Tibial nerve (tissue), 4 donors: ENCODE results near the gene SLC44A2. TPM values are rescaled to one million over a fixed set of nuclear protein-coding genes. Genes with fewer than 3 reads are reported as not detected.

Experiments
- DNase-seq, 2 donors: peaks; one replicate each; pipeline ENCODE4 v3.0.0-alpha.2; 2019; ENCODE audit warnings: low spot score in 2 of 2
- H3K27ac ChIP-seq, 4 donors: fragments of 200-600 bp; sonication (generic) in 3 of 4; one replicate each; pipeline ENCODE4 v1.5.1; 2017 to 2019; ENCODE audit warnings: mild to moderate bottlenecking in 1 of 4
- H3K27me3 ChIP-seq, 2 donors: fragments of 200-600 bp; sonication (generic) in 1 of 2; one replicate each; pipeline versions ENCODE4 v1.5.1 to v1.6.0; 2017 to 2019
- H3K36me3 ChIP-seq, 3 donors: fragments of 200-600 bp; sonication (generic); one replicate each; pipeline ENCODE4 v1.5.1; 2018 to 2019
- H3K4me1 ChIP-seq, 4 donors: fragments of 200-600 bp; sonication (generic) in 3 of 4; one replicate each; pipeline ENCODE4 v1.5.1; 2017 to 2019
- H3K4me3 ChIP-seq, 4 donors: fragments of 200-600 bp; sonication (generic) in 3 of 4; one replicate each; pipeline ENCODE4 v1.5.1; 2017 to 2019; ENCODE audit warnings: mild to moderate bottlenecking in 1 of 4, moderate library complexity in 1 of 4
- H3K9me3 ChIP-seq, 4 donors: fragments of 200-600 bp; sonication (generic) in 3 of 4; one replicate each; pipeline ENCODE4 v1.5.1; 2017 to 2019
- CTCF ChIP-seq, 5 experiments: fragments of 200-600 bp in 3 of 5; fragments of 450-650 bp in 2 of 5; sonication (generic) in 3 of 5; IDR thresholded peaks; one replicate each; pipeline ENCODE4 v1.5.1; 2016 to 2019; ENCODE audit warnings: antibody characterized with exemption in 5 of 5, mild to moderate bottlenecking in 3 of 5, moderate library complexity in 2 of 5
- EP300 ChIP-seq, 2 donors: sonication (generic); formaldehyde crosslinking; IDR thresholded peaks; one replicate each; pipeline ENCODE4 v1.6.1; 2017; ENCODE audit warnings: antibody characterized with exemption in 2 of 2, mild to moderate bottlenecking in 1 of 2
- POLR2A ChIP-seq, 2 donors: fragments of 450-650 bp; IDR thresholded peaks; one replicate each; pipeline ENCODE4 v1.6.1; 2017; ENCODE audit warnings: antibody characterized with exemption in 2 of 2, mild to moderate bottlenecking in 2 of 2, moderate library complexity in 2 of 2
- WGBS, 2 donors: methylation state at CpG; one replicate each; pipeline ENCODE4 v1.1.5; 2018; 5-methylcytosine and 5-hydroxymethylcytosine counted together
- total RNA-seq, 4 donors: library from RNA; depleted of rRNA; stranded (reverse); fragments of >200 nt; gene quantifications; one replicate each; pipeline ENCODE4 v1.1.0, GENCODE V29; 2016

Gene SLC44A2
- total RNA-seq, 4 donors from 2014 or later, result 104 to 193 (median 132) TPM

DNA sequence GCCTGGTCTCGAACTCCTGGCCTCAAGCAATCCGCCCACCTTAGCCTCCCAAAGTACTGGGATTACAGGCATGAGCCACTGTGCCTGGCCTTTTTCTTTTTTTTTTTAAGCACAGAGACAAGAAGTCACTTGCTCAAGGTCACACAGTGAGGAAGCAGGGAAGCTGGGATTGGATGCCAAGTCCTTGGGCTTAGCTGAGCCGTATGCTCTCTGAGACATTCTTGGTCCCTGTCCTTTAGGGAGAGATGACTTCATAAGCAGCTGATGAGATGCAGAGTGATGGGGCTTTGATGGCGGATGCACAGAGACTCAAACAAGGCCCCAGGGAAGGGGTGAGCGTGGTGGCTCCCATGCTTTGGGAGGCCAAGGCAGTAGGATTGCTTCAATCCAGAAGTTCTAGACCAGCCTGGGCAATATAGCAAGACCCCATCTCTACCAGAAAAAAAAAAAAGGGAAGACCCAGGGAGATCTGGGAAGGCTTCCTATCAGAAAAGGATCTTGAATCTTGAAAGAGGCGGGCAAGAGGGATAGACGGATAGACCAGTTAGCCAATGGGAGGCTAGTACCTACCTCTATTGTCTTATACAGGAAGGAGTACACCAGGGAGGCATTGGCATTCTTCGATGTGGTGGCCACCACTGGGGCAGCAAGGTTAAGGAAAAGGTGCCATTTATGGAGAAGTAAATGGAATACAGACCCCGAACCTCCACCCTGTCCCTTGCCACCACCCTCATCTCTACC, 42.1 kb upstream of the SLC44A2 start:
- no peak overlapping the region for H3K4me3 ChIP-seq
- H3K27me3 ChIP-seq, result peaks cover 0 to 11% of the 10 kb centered on the region in 2 donors
- DNase-seq, result no peak
- TF ChIP-seq EP300 (IDR thresholded peaks at IDR 0.05) (no peak), CTCF (IDR thresholded peaks at IDR 0.05) (no peak), POLR2A (IDR thresholded peaks at IDR 0.05) (no peak)
- H3K36me3 ChIP-seq, result no peaks in the 10 kb centered on the region
- 83 to 96% methylated on average over 8 to 9 of the region's 9 CpGs for WGBS, 2 donors
- no peak overlapping the region for H3K27ac ChIP-seq
- H3K4me1 ChIP-seq, result peaks cover 0 to 12% (median 0%) of the 10 kb centered on the region in 4 donors
- no peaks in the 10 kb centered on the region for H3K9me3 ChIP-seq

DNA sequence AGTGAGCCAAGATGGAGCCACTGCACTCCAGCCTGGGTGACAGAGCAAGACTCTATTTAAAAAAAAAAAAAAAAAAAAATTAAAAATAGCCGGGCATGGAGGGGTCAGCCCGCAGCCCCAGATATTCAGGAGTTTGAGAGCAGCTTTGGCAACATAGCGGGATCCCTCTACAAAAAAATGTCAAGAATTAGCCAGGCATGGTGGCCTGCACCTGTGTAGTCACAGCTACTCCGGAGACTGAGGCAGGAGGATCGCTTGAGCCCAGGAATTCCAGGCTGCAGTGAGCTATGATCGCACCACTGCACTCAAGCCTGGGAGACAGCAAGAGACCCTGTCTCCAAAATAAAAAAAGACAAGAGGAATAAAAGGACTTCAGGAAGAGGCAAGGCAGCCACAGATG, 39.0 kb upstream of the SLC44A2 start:
- H3K36me3 ChIP-seq, result no peaks in the 10 kb centered on the region
- peaks cover 0 to 18% of the 10 kb centered on the region in 2 donors for H3K27me3 ChIP-seq
- DNase-seq, result no peak
- H3K9me3 ChIP-seq, result no peaks in the 10 kb centered on the region
- H3K4me3 ChIP-seq, result no peak overlapping the region
- TF ChIP-seq CTCF (IDR thresholded peaks at IDR 0.05), result no peak
- peaks cover 0 to 8% (median 0%) of the 10 kb centered on the region in 4 donors for H3K4me1 ChIP-seq
- 79 to 81% methylated on average over 6 of the region's 6 CpGs for WGBS, 2 donors
- H3K27ac ChIP-seq, result no peak overlapping the region

DNA sequence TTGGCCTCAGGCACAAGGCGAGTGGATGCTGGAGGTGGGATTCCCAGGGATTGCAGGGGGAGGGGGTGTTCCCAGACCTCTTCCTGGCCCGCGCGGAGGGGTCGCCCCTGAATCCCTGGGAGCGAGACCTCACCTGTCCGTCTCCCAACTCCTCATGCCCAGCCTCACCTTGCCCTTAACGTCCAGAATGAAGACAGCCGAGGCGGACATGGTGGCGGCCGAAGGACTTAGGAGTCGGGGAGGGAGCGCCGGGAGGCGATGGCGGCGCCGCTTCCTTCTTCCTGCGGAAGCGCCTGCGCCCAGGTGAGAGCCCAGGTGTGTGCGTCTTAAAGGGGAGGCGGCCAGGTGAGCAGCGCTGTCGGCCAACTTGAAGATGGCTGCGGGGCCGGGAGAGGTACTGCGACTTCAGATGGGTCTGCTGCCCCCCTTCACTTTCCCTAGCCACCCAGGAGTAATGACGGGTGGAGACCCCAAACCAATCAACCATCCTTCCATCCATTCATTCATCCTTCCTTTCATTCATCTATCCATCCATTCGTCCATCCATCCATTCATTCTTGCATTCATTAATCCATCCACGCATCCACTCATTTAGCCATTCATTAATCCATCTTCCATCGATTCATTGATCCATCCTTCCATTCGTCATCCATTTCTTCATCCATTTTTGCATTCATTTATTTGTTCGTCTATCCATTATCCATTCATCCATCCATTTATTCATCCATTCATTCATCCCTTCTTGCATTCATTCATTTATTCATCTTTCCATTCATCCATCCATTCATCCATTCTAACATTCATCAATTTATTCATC, 38.1 kb upstream of the SLC44A2 start, which contains the start of gene AP1M2:
Gene AP1M2, minus strand, starts transcription at position 291 of the 817 bp plus-strand sequence. Its CDS starts 81 bp downstream, at position 210.
- peaks cover 0 to 12% (median 0%) of the 10 kb centered on the region in 4 donors for H3K4me1 ChIP-seq
- peak within 1 kb of the TSS in 1 of 4 donors; percentile 25 for H3K4me3 ChIP-seq
- H3K9me3 ChIP-seq, result no peaks in the 10 kb centered on the region
- H3K27ac ChIP-seq, result no peak within 1 kb of the TSS
- TF ChIP-seq EP300 (IDR thresholded peaks at IDR 0.05) (no peak), CTCF (IDR thresholded peaks at IDR 0.05) (no peak), POLR2A (IDR thresholded peaks at IDR 0.05) (no peak)
- no peak for DNase-seq
- H3K27me3 ChIP-seq, result peaks cover 0 to 18% of the 10 kb centered on the region in 2 donors
- H3K36me3 ChIP-seq, result no peaks in the 10 kb centered on the region
- 17 to 24% methylated on average over 30 to 34 of the region's 35 CpGs for WGBS, 2 donors

GRCh38 chr19:10587839-10588150, 37.6 kb upstream of the SLC44A2 start:
- H3K27me3 ChIP-seq, result peaks cover 0 to 18% of the 10 kb centered on the region in 2 donors
- WGBS, 2 donors, result 69 to 70% methylated on average over 2 of the region's 2 CpGs

More at GRCh38 chr19:10587839-10588150, 37.6 kb upstream of the SLC44A2 start:
- Histone ChIP-seq H3K4me3 (no peak overlapping the region), H3K36me3 (no peaks in the 10 kb centered on the region), H3K9me3 (no peaks in the 10 kb centered on the region), H3K27ac (no peak overlapping the region), H3K4me1 (peaks cover 0 to 16% (median 0%) of the 10 kb centered on the region in 4 donors)
- DNase-seq, result no peak
- no peak for TF ChIP-seq POLR2A (IDR thresholded peaks at IDR 0.05)
- TF ChIP-seq CTCF (IDR thresholded peaks at IDR 0.05), result no peak
- no peak for TF ChIP-seq EP300 (IDR thresholded peaks at IDR 0.05)
